Hematopoietic multipotent progenitor cell treated with erythropoietin and hydrocortisone succinate and interleukin-3 and kit ligand, for 4 days (in vitro differentiated cells): ENCODE measurements around the gene BCL2L1.

Source experiments
- DNase-seq: peaks from one replicate; pipeline ENCODE4 v3.0.0-alpha.2; 2015

The BCL2L1 gene

GRCh38 chr20:31691646-31692275, 30.9 kb downstream of the BCL2L1 start:
- peak; percentile 75 for DNase-seq

- no peak for DNase-seq
Observed at GRCh38 chr20:31690124-31690666, 32.5 kb downstream of the BCL2L1 start.

- no peak for DNase-seq
Observed at GRCh38 chr20:31689141-31689540, 33.5 kb downstream of the BCL2L1 start.

GRCh38 chr20:31687777-31688176, 34.9 kb downstream of the BCL2L1 start:
- DNase-seq, result no peak

- no peak for DNase-seq
Observed at GRCh38 chr20:31685853-31686643, 36.6 kb downstream of the BCL2L1 start.

- DNase-seq, result peak; percentile 61
Observed at GRCh38 chr20:31684153-31685015, 38.3 kb downstream of the BCL2L1 start.

- no peak for DNase-seq
Observed at GRCh38 chr20:31682927-31683326, 39.7 kb downstream of the BCL2L1 start.

GRCh38 chr20:31682352-31682751, 40.3 kb downstream of the BCL2L1 start:
- no peak for DNase-seq

GRCh38 chr20:31681769-31682168, 40.9 kb downstream of the BCL2L1 start:
- DNase-seq, result no peak

- DNase-seq, result no peak
Observed at GRCh38 chr20:31681128-31681727, 41.4 kb downstream of the BCL2L1 start.

- DNase-seq, result peak; percentile 60
Observed at GRCh38 chr20:31680286-31681127, 42.2 kb downstream of the BCL2L1 start.

GRCh38 chr20:31679357-31680285, 43.0 kb downstream of the BCL2L1 start:
- DNase-seq, result no peak

- DNase-seq, result no peak
Observed at GRCh38 chr20:31678389-31679356, 44.0 kb downstream of the BCL2L1 start.

- no peak for DNase-seq
Observed at GRCh38 chr20:31677553-31678260, 45.0 kb downstream of the BCL2L1 start.

- DNase-seq, result peak; percentile 60
Observed at GRCh38 chr20:31676609-31676989, 46.1 kb downstream of the BCL2L1 start.

GRCh38 chr20:31675828-31676608, 46.6 kb downstream of the BCL2L1 start:
- DNase-seq, result peak; percentile 99

GRCh38 chr20:31674895-31675827, 47.5 kb downstream of the BCL2L1 start:
- DNase-seq, result peak; percentile 95
